ENCODE measurements around the gene TRIM62.

The TRIM62 gene

DNA sequence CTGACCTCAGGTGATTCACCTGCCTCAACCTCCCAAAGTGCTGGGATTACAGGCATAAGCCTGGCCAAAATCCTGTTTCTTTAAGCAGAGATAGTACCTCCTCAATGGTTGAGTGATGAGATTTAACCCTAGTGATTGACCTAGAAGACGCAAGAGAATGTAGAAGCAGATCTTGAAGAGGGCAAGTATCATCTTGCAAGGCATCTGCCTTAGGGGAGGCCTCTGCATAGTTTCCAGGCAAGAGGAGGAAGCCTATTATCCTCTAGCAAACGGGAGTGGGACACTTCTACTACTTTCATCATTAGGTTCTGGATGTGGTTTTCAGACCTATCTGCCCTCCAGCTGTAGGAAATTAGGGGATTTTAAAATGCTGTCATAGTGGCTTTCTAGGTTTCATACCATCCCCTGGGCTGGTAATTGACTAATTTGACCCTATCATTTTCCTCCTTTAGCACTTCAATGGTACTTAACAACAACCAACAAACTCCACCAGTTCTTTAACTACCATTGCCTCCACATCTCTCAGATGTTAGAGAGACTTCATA is 10.0 kb upstream of the TRIM62 start:
- no peak overlapping the region for H3K4me3 ChIP-seq (ENCODE audit: low read depth, low read length)
- no peak for DNase-seq (ENCODE audit: low read depth, low spot score)
- TF ChIP-seq, protein P1, sequence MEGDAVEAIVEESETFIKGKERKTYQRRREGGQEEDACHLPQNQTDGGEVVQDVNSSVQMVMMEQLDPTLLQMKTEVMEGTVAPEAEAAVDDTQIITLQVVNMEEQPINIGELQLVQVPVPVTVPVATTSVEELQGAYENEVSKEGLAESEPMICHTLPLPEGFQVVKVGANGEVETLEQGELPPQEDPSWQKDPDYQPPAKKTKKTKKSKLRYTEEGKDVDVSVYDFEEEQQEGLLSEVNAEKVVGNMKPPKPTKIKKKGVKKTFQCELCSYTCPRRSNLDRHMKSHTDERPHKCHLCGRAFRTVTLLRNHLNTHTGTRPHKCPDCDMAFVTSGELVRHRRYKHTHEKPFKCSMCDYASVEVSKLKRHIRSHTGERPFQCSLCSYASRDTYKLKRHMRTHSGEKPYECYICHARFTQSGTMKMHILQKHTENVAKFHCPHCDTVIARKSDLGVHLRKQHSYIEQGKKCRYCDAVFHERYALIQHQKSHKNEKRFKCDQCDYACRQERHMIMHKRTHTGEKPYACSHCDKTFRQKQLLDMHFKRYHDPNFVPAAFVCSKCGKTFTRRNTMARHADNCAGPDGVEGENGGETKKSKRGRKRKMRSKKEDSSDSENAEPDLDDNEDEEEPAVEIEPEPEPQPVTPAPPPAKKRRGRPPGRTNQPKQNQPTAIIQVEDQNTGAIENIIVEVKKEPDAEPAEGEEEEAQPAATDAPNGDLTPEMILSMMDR (IDR thresholded peaks at IDR 0.05; ENCODE audit: low read depth, low read length), result no peak
- in situ Hi-C loops (cut with HindIII; ENCODE audit: low sequenced_read_pairs), result no loop called here

DNA sequence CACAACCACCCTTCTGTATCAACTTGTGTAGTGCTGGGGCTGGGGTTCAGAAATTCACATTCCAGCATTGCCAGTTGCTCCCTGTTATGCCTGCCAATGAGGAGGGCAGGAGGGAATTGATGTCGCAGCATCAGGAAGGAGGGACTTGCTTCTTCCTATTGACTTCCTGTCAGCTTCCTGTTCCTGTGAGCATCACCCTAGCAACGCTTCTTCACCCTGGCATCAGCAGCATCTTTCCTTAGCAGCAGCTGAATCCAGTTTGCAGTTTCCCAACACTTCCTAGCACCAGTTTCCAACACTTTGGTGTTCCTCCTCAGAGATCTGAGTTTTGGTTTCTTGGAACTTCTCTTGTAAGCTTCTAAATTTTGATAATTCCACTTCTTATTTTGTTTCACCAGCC is 8.9 kb upstream of the TRIM62 start:
- DNase-seq (ENCODE audit: low read depth, low spot score), result no peak
- in situ Hi-C loops (cut with HindIII; ENCODE audit: low sequenced_read_pairs), result no loop called here
- no peak overlapping the region for H3K4me3 ChIP-seq (ENCODE audit: low read depth, low read length)
- TF ChIP-seq, protein P1 (IDR thresholded peaks at IDR 0.05; ENCODE audit: low read depth, low read length), result no peak

DNA sequence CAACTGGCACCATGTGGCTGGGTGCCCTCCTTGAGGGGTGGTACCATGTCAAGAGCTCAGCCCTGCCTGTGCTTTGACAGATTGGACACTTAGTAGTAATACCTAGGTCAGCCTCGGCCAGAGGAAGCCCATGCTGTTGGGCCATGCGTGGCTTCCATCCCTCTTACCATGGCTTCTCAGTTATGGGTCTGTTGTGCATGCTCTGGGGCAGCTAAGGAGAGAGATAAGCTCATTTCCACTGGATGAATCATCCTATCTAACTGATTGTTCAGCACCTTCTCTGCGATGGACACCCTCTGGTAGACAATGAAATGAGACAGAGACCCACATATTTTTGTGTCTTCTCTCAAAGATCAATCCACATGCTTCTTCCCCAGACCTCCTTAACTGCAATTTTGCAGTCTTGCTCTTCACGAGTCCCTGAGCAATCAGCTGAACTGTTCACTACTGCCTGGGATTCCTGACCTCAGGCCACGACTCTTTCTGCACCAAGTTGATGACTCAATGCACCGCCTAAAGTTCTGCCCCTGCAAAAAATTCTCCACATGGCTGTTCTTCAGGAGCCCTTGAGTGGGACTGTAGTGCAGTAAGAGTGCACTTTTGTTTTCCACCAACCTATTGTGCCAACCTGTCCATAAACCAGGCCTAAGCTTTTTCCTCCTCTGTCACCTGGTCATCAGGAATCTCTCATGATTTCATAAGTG is 6.9 kb upstream of the TRIM62 start:
- in situ Hi-C loops (cut with HindIII; ENCODE audit: low sequenced_read_pairs), result no loop called here
- no peak overlapping the region for H3K4me3 ChIP-seq (ENCODE audit: low read depth, low read length)
- DNase-seq (ENCODE audit: low read depth, low spot score), result no peak
- TF ChIP-seq, protein P1 (IDR thresholded peaks at IDR 0.05; ENCODE audit: low read depth, low read length), result no peak

DNA sequence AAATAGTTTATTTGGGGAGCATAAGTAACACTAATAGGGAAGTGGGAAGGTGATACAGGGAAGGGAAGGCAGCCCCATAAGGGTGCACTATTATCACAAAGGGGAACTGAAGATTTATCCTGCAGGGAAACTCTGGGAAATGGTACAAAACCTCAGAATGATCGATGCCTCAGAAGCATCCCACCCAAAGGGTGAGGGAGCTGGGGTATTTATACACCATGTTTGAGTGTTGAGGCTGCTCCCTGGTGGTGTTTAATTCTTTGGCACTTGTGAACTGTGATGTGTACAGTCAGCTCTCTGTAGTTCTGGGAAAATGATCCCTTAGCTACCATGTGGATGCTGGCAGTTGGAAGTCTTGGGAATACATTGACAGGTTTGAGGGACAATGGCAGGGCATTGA is 5.1 kb upstream of the TRIM62 start:
- DNase-seq (ENCODE audit: low read depth, low spot score), result no peak
- no peak overlapping the region for H3K4me3 ChIP-seq (ENCODE audit: low read depth, low read length)
- TF ChIP-seq, protein P1 (IDR thresholded peaks at IDR 0.05; ENCODE audit: low read depth, low read length), result no peak
- in situ Hi-C loops (cut with HindIII; ENCODE audit: low sequenced_read_pairs), result no loop called here

DNA sequence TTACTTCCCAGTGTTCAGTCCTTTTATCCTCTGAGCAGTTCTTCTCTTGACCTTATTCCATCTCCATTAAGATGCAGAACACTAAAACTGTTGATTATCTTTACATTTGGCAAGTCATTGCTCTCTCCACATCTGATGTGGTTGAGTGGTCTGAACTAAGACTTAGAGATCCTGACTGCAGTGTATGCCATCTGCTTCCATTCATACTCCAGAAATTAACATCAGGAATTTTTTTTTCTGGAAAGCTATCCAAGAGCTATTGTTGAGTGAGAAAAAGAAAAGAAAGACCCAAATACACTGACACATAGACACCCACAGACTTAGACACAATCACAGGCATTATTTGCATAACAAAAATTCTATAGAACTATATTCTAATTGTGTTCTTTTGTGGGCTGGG is 3.7 kb upstream of the TRIM62 start:
- no peak for DNase-seq (ENCODE audit: low read depth, low spot score)
- H3K4me3 ChIP-seq (ENCODE audit: low read depth, low read length), result no peak overlapping the region
- in situ Hi-C loops (cut with HindIII; ENCODE audit: low sequenced_read_pairs), result no loop called here
- TF ChIP-seq, protein P1 (IDR thresholded peaks at IDR 0.05; ENCODE audit: low read depth, low read length), result no peak

DNA sequence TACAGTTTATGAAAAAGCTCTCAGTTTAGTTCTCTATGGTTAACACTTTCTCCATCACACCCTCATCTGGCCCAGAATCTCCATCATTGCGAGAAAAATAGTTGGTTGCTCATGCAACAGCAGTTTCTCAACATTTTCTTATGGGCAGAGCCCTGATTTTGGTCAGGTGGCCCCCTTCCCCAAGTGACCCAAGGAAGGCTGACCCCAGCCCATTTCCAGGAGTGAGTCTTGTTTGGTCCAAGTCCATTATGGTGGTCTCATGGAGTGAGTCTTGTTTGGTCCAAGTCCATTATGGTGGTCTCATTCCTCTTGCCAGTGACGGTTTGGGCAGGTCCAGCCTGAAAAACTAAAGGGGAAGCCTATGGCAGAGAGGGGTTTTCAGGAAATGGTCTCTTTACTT is 1.5 kb upstream of the TRIM62 start:
- in situ Hi-C loops (cut with HindIII; ENCODE audit: low sequenced_read_pairs), result no loop called here
- no peak overlapping the region for H3K4me3 ChIP-seq (ENCODE audit: low read depth, low read length)
- TF ChIP-seq, protein P1 (IDR thresholded peaks at IDR 0.05; ENCODE audit: low read depth, low read length), result no peak
- DNase-seq (ENCODE audit: low read depth, low spot score), result no peak
